ENCODE data around the gene FARSB. TPM values are rescaled to one million over a fixed set of nuclear protein-coding genes. Genes with fewer than 3 reads are reported as not detected.

The FARSB gene
- total RNA-seq, 1 donor from 2014 or later: 4.4 TPM

DNA sequence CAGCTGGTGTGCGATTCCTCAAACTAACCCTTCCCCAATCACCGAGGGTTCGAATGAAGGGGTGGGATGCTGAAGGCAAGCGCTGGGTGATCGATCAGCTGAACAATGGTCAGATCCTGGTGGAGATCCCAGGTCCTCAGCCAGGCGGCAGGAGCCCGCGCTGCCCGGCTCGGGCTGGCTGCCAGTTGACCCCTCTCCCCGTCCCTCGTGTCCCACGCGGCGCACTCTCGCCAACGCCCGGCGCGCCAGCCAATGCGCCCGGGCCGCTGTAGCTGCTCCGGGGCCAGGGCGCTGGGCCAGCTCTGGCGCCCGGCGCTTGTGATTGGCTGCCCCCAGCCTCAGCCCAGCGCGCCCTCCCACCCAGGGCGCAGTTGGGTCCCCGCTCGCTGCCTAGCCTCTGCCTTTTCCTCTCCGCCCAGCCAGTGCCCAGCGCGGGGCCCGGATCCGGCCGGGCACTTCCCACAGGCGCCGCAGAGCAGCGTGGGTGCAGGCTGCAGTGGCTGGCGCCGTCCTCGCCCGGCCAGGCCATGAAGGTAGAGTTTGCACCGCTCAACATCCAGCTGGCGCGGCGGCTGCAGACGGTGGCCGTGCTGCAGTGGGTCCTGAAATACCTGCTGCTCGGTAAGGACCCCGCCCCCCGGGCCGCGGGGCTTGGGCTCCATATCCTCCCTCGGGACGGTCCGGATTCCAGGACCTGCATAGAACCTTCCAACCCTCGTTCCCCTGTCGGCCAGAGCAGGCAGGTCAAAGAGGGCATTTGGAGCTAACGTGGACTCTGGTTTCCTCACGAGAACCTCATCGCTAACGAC, 15.6 kb upstream of the FARSB start, which contains the start of gene MOGAT1:
Gene MOGAT1, plus strand, starts transcription at position 400 of the 809 bp plus-strand sequence. Its CDS starts 128 bp downstream, at position 528.
- Histone ChIP-seq H3K27ac (no peak within 1 kb of the TSS), H3K36me3 (no peaks in the 10 kb centered on the region), H3K9me3 (no peaks in the 10 kb centered on the region), H3K4me3 (peak within 1 kb of the TSS; percentile 57 to 70), H3K4me1 (peaks cover 0 to 6% of the 10 kb centered on the region in 2 donors), H3K27me3 (no peaks in the 10 kb centered on the region)
- DNase-seq (ENCODE audit: low spot score in 2 of 2): peak in 1 of 2 donors; percentile 64
- no peak for TF ChIP-seq CTCF (IDR thresholded peaks at IDR 0.05)
- intact Hi-C loops (cut with DNase I): no loop called here

DNA sequence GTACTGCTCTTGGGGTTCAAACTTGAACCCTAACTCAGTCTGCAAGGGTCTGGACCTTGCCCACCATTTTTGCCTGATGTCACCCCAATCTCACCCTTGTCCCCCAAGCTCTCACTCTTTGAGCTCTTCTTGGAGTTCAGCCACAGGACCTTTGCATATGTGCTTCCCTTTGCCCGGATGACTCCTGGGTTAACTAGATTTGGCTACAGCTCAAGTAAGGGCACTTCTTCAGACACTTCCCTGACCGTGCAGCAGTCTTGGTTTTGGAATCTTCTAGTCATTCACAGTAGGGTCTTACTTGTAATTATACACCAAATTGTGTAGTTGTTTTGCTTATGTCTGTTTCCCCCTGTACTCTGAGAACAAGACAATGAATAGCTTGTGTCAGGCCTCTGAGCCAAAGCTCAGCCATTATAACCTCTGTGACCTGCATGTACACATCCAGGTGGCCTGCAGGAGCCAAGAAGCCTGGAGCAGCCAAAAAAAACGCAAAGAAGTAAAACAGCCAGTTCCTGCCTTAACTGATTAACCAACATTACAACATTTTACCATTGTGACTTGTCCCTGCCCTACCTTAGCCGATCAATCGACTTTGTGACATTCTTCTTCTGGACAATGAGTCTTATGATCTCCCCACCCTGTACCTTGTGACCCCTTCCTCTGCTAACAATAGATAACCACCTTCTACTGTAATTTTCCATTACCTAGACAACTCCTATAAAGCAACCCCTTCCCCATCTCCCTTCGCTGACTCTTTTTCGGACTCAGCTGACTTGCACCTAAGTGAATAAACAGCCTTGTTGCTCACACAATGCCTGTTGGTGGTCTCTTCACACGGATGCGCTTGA, 14.5 kb upstream of the FARSB start:
- H3K27me3 ChIP-seq: no peaks in the 10 kb centered on the region
- intact Hi-C loops (cut with DNase I): no loop called here
- no peak for TF ChIP-seq CTCF (IDR thresholded peaks at IDR 0.05)
- DNase-seq (ENCODE audit: low spot score in 2 of 2): no peak
- no peaks in the 10 kb centered on the region for H3K9me3 ChIP-seq
- H3K4me1 ChIP-seq: peaks cover 0 to 6% of the 10 kb centered on the region in 2 donors
- no peaks in the 10 kb centered on the region for H3K36me3 ChIP-seq
- no peak overlapping the region for H3K27ac ChIP-seq
- H3K4me3 ChIP-seq: no peak overlapping the region

DNA sequence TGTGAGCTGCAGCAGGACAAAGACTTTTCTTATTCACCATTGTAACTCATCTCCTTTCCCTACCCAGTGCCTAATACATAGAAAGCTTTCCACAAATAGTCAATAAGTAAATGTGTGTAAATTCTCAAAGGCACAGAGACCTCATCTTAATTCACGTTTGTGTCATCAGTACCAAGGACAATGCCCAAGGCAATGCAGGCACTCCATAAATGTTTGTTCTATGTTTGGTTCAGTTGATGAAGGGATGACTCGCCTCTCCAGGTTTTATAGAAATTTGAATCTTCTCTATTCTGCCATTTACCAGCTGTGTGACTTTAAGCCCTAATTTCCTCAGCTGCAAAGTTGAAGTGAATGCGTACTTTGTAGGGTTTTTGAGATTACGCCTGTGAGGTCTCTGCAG, 13.5 kb upstream of the FARSB start:
- Histone ChIP-seq H3K27me3 (no peaks in the 10 kb centered on the region), H3K36me3 (no peaks in the 10 kb centered on the region), H3K9me3 (no peaks in the 10 kb centered on the region), H3K4me1 (peaks cover 0 to 6% of the 10 kb centered on the region in 2 donors), H3K27ac (no peak overlapping the region), H3K4me3 (no peak overlapping the region)
- no peak for DNase-seq (ENCODE audit: low spot score in 2 of 2)
- intact Hi-C loops (cut with DNase I): no loop called here
- TF ChIP-seq CTCF (IDR thresholded peaks at IDR 0.05): no peak

DNA sequence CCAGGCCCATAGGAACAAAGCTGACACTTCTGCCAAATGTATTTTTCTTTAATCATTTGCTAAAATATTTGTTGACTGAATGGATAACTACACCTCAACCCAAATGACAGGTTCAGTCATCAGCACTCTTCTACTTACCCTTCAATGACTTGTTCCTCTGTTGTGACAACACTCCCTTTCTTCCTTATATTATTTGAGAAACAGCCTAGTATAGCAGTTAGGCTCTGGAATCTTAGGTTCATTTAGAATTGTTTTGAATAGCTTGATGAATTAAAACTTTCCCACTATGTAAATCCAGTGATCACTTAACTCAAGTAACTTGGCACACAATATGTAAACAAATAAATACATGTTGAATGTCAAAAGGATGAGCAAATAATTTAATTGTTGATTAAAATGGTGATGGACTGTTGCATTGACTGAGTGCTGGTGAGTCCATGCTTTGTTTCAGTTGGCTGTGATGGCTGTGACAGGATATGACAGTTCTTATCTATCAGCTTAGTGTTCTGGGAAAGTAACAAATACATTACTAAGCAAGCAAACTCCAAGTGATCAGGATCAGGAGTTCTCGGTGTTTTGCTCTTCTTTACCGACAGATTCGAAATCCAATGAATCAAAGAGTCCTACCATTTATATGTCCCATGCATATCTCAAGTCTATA, 12.7 kb upstream of the FARSB start:
- Histone ChIP-seq H3K27ac (no peak overlapping the region), H3K36me3 (no peaks in the 10 kb centered on the region), H3K27me3 (no peaks in the 10 kb centered on the region), H3K4me3 (no peak overlapping the region), H3K4me1 (peaks cover 0 to 6% of the 10 kb centered on the region in 2 donors), H3K9me3 (no peaks in the 10 kb centered on the region)
- intact Hi-C loops (cut with DNase I): no loop called here
- DNase-seq (ENCODE audit: low spot score in 2 of 2): no peak
- TF ChIP-seq CTCF (IDR thresholded peaks at IDR 0.05): no peak

- H3K4me1 ChIP-seq: no peaks in the 10 kb centered on the region
- no peak for TF ChIP-seq CTCF (IDR thresholded peaks at IDR 0.05)
- no peaks in the 10 kb centered on the region for H3K9me3 ChIP-seq
- H3K27me3 ChIP-seq: no peaks in the 10 kb centered on the region
- no peak for DNase-seq (ENCODE audit: low spot score in 2 of 2)
- H3K36me3 ChIP-seq: no peaks in the 10 kb centered on the region
- no peak overlapping the region for H3K4me3 ChIP-seq
- intact Hi-C loops (cut with DNase I): no loop called here
- no peak overlapping the region for H3K27ac ChIP-seq
Measured at GRCh38 chr2:222663479-222663878, 7.6 kb upstream of the FARSB start.
